ENCODE data around the gene FAAP20. TPM values are rescaled to one million over a fixed set of nuclear protein-coding genes. Genes with fewer than 3 reads are reported as not detected.

Gene FAAP20
- 61.5 and 63.8 TPM in 2 replicates for total RNA-seq

- no peak for DNase-seq (ENCODE audit: low spot score)
- Mint-ChIP-seq H3K27me3 (ENCODE audit: low read depth) (no peaks in the 10 kb centered on the region), H3K4me3 (ENCODE audit: low read depth) (peak within 1 kb of the TSS; percentile 84), H3K4me1 (ENCODE audit: low read depth) (peaks cover 11% of the 10 kb centered on the region), H3K36me3 (ENCODE audit: low read depth) (no peaks in the 10 kb centered on the region), H3K27ac (peak within 1 kb of the TSS; percentile 92), H3K9me3 (no peaks in the 10 kb centered on the region)
- intact Hi-C loops (cut with micrococcal nuclease): loop anchor here (2.0 kb wide), 2 partner anchors 62 to 332 kb away; partner anchors contain the start of gene PANK4
These were observed at the start of gene FAAP20 for GRCh38 chr1:2194319-2194897. Gene FAAP20 (minus strand): TSS chr1:2194772. CDS start chr1:2194749, 23 bp downstream.

GRCh38 chr1:2242814-2243725 is 48.5 kb upstream of the FAAP20 start:
- no peak overlapping the region for H3K4me3 Mint-ChIP-seq (ENCODE audit: low read depth)
- intact Hi-C loops (cut with micrococcal nuclease): no loop called here
- no peaks in the 10 kb centered on the region for H3K9me3 Mint-ChIP-seq
- no peak overlapping the region for H3K27ac Mint-ChIP-seq
- peaks cover 40% of the 10 kb centered on the region for H3K4me1 Mint-ChIP-seq (ENCODE audit: low read depth)
- no peak for DNase-seq (ENCODE audit: low spot score)
- H3K36me3 Mint-ChIP-seq (ENCODE audit: low read depth): peaks cover 41% of the 10 kb centered on the region
- no peaks in the 10 kb centered on the region for H3K27me3 Mint-ChIP-seq (ENCODE audit: low read depth)

DNA sequence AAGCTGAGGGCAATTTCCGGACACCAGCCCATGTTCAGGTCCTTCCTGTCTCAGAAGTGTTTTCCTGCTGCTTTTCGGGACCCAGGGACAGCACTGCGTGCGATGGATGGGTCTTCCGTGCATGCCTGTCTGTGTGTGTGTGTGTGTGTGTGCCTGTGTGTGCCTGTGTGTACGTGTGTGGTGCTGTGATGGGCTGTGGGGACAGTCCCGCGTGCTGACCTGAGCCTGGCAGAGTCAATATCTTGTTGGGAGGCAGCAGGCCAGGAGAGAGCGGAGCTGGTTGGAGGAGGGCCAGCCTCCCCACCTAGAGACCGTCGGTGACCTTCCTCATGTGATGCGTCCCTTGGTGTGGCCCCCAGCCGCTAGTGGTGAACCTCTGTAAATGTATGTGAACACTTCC is 47.2 kb upstream of the FAAP20 start:
- no peak for DNase-seq (ENCODE audit: low spot score)
- no peaks in the 10 kb centered on the region for H3K9me3 Mint-ChIP-seq
- H3K27me3 Mint-ChIP-seq (ENCODE audit: low read depth): no peaks in the 10 kb centered on the region
- H3K27ac Mint-ChIP-seq: peak overlapping the region; percentile 31
- peaks cover 49% of the 10 kb centered on the region for H3K4me1 Mint-ChIP-seq (ENCODE audit: low read depth)
- H3K4me3 Mint-ChIP-seq (ENCODE audit: low read depth): no peak overlapping the region
- intact Hi-C loops (cut with micrococcal nuclease): no loop called here
- H3K36me3 Mint-ChIP-seq (ENCODE audit: low read depth): peaks cover 45% of the 10 kb centered on the region

- no peak for DNase-seq (ENCODE audit: low spot score)
- intact Hi-C loops (cut with micrococcal nuclease): no loop called here
- peaks cover 56% of the 10 kb centered on the region for H3K4me1 Mint-ChIP-seq (ENCODE audit: low read depth)
- no peaks in the 10 kb centered on the region for H3K27me3 Mint-ChIP-seq (ENCODE audit: low read depth)
- peaks cover 47% of the 10 kb centered on the region for H3K36me3 Mint-ChIP-seq (ENCODE audit: low read depth)
- H3K4me3 Mint-ChIP-seq (ENCODE audit: low read depth): no peak overlapping the region
- H3K9me3 Mint-ChIP-seq: no peaks in the 10 kb centered on the region
- peak overlapping the region; percentile 19 for H3K27ac Mint-ChIP-seq
These were observed 45.9 kb upstream of the FAAP20 start for GRCh38 chr1:2240270-2241156.

DNA sequence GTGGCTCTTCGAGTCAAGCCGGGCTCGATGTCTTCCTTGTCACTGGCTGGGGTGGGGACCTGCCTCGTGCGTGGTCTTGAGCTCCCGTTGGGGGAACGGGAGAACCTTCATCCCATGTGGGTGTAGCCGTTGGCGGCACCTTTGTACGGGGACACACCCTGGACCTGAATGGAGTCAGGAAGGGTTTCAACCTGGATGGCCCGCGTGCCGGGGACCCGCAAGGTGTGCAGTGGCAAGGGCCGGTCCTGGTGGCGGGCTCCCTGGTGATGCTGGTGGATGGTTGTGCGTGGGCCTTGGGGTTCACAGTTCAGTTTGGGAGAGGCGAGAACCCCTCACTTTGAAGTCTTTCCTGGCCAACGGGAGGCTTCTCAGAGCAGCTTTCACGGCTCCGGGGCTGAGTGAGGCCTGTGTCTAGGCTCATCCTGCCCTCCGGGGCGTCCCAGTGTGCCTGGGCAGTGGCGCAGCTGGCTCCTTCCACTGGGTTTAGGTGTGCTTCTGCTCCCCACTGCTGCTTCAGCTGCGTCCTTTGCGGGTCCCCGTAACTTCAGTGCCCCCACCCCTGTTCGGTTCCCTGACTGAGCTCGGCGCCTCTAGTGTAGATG is 44.9 kb upstream of the FAAP20 start:
- peak overlapping the region; percentile 14 for H3K27ac Mint-ChIP-seq
- H3K36me3 Mint-ChIP-seq (ENCODE audit: low read depth): peaks cover 47% of the 10 kb centered on the region
- intact Hi-C loops (cut with micrococcal nuclease): no loop called here
- H3K4me1 Mint-ChIP-seq (ENCODE audit: low read depth): peaks cover 58% of the 10 kb centered on the region
- no peak for DNase-seq (ENCODE audit: low spot score)
- no peaks in the 10 kb centered on the region for H3K9me3 Mint-ChIP-seq
- no peak overlapping the region for H3K4me3 Mint-ChIP-seq (ENCODE audit: low read depth)
- no peaks in the 10 kb centered on the region for H3K27me3 Mint-ChIP-seq (ENCODE audit: low read depth)

GRCh38 chr1:2239013-2239370 is 44.4 kb upstream of the FAAP20 start:
- DNase-seq (ENCODE audit: low spot score): no peak
- Mint-ChIP-seq H3K27me3 (ENCODE audit: low read depth) (no peaks in the 10 kb centered on the region), H3K27ac (no peak overlapping the region), H3K36me3 (ENCODE audit: low read depth) (peaks cover 49% of the 10 kb centered on the region), H3K9me3 (no peaks in the 10 kb centered on the region), H3K4me1 (ENCODE audit: low read depth) (peaks cover 62% of the 10 kb centered on the region), H3K4me3 (ENCODE audit: low read depth) (no peak overlapping the region)
- intact Hi-C loops (cut with micrococcal nuclease): no loop called here

DNA sequence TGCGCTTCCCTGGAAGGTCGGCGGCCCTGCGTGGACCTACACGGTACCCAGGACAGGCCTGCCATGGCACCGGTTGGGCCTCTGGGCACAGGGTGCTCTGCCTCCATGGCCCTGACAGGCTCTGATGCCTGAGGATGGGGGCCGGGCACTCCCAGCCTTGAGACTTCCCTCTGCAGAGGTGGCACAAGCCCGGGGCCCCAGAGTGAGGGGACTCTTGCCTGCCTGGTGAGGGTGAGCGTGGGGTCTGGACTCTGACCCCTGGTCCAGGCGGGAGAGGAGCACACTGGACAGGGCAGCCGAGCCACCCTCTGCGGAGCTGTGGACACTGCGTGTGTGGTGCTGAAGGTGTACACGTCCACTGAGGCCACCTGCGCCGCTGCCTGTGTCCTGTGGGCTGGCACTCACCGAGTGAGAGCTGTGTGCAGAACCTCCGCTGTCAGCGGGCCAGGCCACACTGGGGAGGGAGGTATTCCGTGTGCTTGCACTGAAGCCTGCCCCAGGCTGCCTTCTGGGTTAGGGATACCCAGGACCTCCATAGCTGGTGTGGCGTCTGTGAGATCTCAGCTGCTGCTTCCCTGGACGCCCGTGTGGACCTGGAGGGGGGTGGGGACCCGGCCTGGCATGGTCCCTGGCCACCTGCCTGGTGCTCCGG is 43.9 kb upstream of the FAAP20 start:
- intact Hi-C loops (cut with micrococcal nuclease): no loop called here
- Mint-ChIP-seq H3K4me1 (ENCODE audit: low read depth) (peaks cover 63% of the 10 kb centered on the region), H3K9me3 (no peaks in the 10 kb centered on the region), H3K36me3 (ENCODE audit: low read depth) (peaks cover 44% of the 10 kb centered on the region), H3K4me3 (ENCODE audit: low read depth) (no peak overlapping the region), H3K27me3 (ENCODE audit: low read depth) (no peaks in the 10 kb centered on the region), H3K27ac (no peak overlapping the region)
- no peak for DNase-seq (ENCODE audit: low spot score)

DNA sequence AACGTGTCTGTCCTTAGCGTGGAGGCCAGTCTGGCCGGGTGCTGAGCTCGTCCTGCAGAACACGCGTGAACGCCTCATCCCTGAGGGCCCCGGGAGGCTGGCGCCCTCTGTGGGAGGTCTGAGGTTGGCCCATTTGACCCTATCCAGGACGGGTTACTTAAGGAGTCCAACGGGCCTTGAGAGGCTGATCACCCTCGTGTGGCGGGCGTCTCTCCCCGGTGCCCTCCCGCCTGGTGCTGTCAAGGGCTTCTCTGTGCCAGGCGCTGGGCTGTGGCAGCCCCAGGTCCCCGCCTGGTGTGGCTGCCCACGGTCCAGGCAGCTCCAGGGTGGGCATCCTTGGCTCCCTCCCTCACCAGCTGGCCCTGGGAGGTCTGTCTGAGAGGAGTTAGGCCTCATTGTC is 43.2 kb upstream of the FAAP20 start:
- DNase-seq (ENCODE audit: low spot score): no peak
- Mint-ChIP-seq H3K36me3 (ENCODE audit: low read depth) (peaks cover 40% of the 10 kb centered on the region), H3K4me1 (ENCODE audit: low read depth) (peaks cover 65% of the 10 kb centered on the region), H3K4me3 (ENCODE audit: low read depth) (peak overlapping the region; percentile 51), H3K9me3 (no peaks in the 10 kb centered on the region), H3K27ac (no peak overlapping the region), H3K27me3 (ENCODE audit: low read depth) (no peaks in the 10 kb centered on the region)
- intact Hi-C loops (cut with micrococcal nuclease): no loop called here

- no peaks in the 10 kb centered on the region for H3K9me3 Mint-ChIP-seq
- no peaks in the 10 kb centered on the region for H3K27me3 Mint-ChIP-seq (ENCODE audit: low read depth)
- no peak overlapping the region for H3K27ac Mint-ChIP-seq
- peaks cover 68% of the 10 kb centered on the region for H3K4me1 Mint-ChIP-seq (ENCODE audit: low read depth)
- intact Hi-C loops (cut with micrococcal nuclease): no loop called here
- H3K36me3 Mint-ChIP-seq (ENCODE audit: low read depth): peaks cover 34% of the 10 kb centered on the region
- H3K4me3 Mint-ChIP-seq (ENCODE audit: low read depth): peak overlapping the region; percentile 51
- no peak for DNase-seq (ENCODE audit: low spot score)
These were observed 42.4 kb upstream of the FAAP20 start for GRCh38 chr1:2236695-2237677.

GRCh38 chr1:2235300-2235998 is 40.9 kb upstream of the FAAP20 start:
- Mint-ChIP-seq H3K9me3 (no peaks in the 10 kb centered on the region), H3K27ac (peak overlapping the region; percentile 48), H3K4me3 (ENCODE audit: low read depth) (peak overlapping the region; percentile 37), H3K27me3 (ENCODE audit: low read depth) (no peaks in the 10 kb centered on the region), H3K4me1 (ENCODE audit: low read depth) (peaks cover 73% of the 10 kb centered on the region), H3K36me3 (ENCODE audit: low read depth) (peaks cover 39% of the 10 kb centered on the region)
- DNase-seq (ENCODE audit: low spot score): no peak
- intact Hi-C loops (cut with micrococcal nuclease): loop anchor here (2.0 kb wide), 1 partner anchor 65 kb away; no protein-coding TSS in a partner anchor

DNA sequence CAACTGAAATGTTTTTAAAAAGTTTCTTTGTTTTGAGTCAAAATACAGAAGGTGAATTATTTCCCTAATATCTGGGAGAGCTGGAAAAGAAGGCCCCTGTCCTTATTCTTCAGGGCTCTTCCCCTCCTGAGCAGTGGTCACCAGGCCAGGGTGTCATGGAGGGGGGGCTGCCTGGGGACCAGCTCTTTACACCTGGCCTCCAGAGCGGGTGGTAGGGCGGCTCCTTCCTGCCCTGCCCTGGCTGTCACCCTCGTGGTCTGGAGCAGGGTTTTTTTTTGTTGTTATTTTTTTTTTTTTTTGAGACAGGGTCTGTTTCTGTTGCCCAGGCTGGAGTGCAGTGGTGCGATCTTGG is 40.2 kb upstream of the FAAP20 start:
- DNase-seq (ENCODE audit: low spot score): no peak
- Mint-ChIP-seq H3K27ac (peak overlapping the region; percentile 81), H3K4me3 (ENCODE audit: low read depth) (peak overlapping the region; percentile 92), H3K27me3 (ENCODE audit: low read depth) (no peaks in the 10 kb centered on the region), H3K4me1 (ENCODE audit: low read depth) (peaks cover 66% of the 10 kb centered on the region), H3K9me3 (no peaks in the 10 kb centered on the region), H3K36me3 (ENCODE audit: low read depth) (peaks cover 40% of the 10 kb centered on the region)
- intact Hi-C loops (cut with micrococcal nuclease): loop anchor here (2.0 kb wide), 1 partner anchor 66 kb away; no protein-coding TSS in a partner anchor
